ENCODE results near the gene FAM168A. TPM values are rescaled to one million over a fixed set of nuclear protein-coding genes. Genes with fewer than 3 reads are reported as not detected.

The FAM168A gene
- polyA plus RNA-seq, 1 donor (not counting 4 experiments of a cell fraction or from before 2014, with no cell fraction given) = 11.8 TPM

DNA sequence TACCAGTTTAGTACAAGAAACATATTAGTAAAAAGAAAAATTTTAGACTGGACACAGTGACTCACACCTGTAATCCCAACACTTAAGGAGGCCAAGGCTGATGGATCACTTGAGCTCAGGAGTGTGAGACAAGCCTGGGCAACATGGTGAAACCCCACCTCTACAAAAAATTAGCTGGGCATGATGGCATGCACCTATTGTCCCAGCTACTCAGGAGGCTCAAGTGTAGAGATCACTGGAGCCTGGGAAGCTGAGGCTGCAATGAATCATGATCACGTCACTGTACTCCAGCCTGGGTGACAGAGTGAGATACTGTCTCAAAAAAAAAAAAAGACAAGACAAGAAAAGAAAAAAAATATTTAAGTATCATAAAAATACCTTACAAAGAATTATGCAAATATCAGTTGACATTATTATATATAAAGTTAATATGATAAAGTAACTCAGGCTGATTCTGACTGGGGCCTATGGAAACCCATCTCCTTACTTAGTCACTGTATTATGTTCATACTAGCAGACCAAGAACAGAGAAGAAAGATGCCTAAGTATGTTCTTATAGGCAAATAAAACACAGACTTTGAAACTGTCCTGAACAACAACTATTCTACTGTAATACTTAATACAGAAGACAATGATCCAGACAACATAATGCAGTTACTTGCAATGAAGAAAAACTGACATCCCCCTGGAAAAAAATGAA lies 27.3 kb downstream of the FAM168A start:
- DNase-seq (ENCODE audit: low read depth, low spot score) = peak; percentile 88
- H3K79me2 ChIP-seq (ENCODE audit: control insufficient read depth, insufficient read depth, low read length) = peaks cover 2% of the 10 kb centered on the region
- TF ChIP-seq, protein P1, sequence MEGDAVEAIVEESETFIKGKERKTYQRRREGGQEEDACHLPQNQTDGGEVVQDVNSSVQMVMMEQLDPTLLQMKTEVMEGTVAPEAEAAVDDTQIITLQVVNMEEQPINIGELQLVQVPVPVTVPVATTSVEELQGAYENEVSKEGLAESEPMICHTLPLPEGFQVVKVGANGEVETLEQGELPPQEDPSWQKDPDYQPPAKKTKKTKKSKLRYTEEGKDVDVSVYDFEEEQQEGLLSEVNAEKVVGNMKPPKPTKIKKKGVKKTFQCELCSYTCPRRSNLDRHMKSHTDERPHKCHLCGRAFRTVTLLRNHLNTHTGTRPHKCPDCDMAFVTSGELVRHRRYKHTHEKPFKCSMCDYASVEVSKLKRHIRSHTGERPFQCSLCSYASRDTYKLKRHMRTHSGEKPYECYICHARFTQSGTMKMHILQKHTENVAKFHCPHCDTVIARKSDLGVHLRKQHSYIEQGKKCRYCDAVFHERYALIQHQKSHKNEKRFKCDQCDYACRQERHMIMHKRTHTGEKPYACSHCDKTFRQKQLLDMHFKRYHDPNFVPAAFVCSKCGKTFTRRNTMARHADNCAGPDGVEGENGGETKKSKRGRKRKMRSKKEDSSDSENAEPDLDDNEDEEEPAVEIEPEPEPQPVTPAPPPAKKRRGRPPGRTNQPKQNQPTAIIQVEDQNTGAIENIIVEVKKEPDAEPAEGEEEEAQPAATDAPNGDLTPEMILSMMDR (optimal IDR thresholded peaks at IDR 0.05 in 1 of 3, IDR thresholded peaks at IDR 0.05 in 1 of 3, conservative IDR thresholded peaks at IDR 0.05 in 1 of 3; ENCODE audit: extremely low read depth in 1 of 3, insufficient read depth in 2 of 3, low read length in 3 of 3) = no peak
- H3K4me3 ChIP-seq (ENCODE audit: control insufficient read depth in 2 of 3, extremely low read depth in 1 of 3, insufficient read depth in 2 of 3, low read depth in 1 of 3, low read length in 3 of 3) = no peak overlapping the region
- peak overlapping the region; percentile 42 for H3K9ac ChIP-seq (ENCODE audit: control insufficient read depth, extremely low read depth, insufficient read depth, low read length)
- H2AFZ ChIP-seq (ENCODE audit: control insufficient read depth, low read length) = no peak overlapping the region
- dilution Hi-C loops (cut with MboI; ENCODE audit: extremely low pct_ligation_motif_present, low sequenced_read_pairs) = no loop called here
- H3K9me1 ChIP-seq (ENCODE audit: control insufficient read depth, extremely low read depth, insufficient read depth, low read length) = no peaks in the 10 kb centered on the region
- no peaks in the 10 kb centered on the region for H4K20me1 ChIP-seq (ENCODE audit: control insufficient read depth, extremely low read depth, insufficient read depth, low read length)
- H3K36me3 ChIP-seq (ENCODE audit: control insufficient read depth in 2 of 2, extremely low read depth in 1 of 2, insufficient read depth in 2 of 2, low read length in 2 of 2) = no peaks in the 10 kb centered on the region
- peak overlapping the region; percentile 78 for H3K4me2 ChIP-seq (ENCODE audit: control insufficient read depth, extremely low read depth, insufficient read depth, low read depth, low read length)
- H3K27ac ChIP-seq (ENCODE audit: control insufficient read depth, insufficient read depth, low read length) = peak overlapping the region; percentile 79
- H3K9me3 ChIP-seq (ENCODE audit: control insufficient read depth, low read depth, low read length) = no peaks in the 10 kb centered on the region
- peak; percentile 81 for FAIRE-seq
- no peaks in the 10 kb centered on the region for H3K27me3 ChIP-seq (ENCODE audit: control insufficient read depth, extremely low read depth, insufficient read depth, low read length)
- H3K4me1 ChIP-seq (ENCODE audit: control insufficient read depth, extremely low read depth, insufficient read depth, low read length) = peaks cover 13% of the 10 kb centered on the region

DNA sequence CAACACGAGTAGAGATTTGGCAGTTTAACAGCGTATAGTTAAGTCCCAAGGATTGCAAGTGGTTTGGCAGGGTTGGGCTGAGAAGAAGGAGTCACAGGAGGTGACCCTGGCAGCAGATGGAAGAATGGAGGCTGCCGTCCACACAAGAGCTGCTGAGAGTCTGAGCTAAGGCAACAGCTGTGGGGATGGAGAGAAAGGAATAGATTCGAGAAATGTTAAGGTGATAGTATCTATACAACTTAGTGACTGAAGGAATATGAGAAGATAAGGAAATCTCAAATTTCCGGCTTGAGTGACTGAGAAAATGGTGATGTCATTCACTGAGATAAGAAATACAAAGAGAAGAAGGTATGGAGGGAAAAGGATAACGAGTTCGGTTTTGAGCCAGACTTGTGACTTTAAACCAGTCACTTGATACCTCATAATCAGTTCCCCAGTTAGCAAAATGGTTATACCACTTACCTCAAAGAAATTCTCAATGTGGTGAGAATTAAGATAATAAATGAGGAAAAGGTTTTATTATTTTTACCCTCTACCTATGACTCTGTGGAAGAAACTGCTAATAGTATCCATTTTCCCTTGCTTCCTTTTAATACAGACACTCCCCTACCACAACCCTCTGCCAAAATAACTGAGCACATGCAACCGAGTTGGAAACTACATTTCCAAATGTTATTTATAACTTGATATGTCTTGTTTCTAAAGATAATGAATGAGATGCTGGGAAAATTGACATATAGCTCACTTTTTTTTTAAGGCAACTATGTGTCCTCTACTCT lies 30.7 kb downstream of the FAM168A start:
- Histone ChIP-seq H3K9me3 (ENCODE audit: control insufficient read depth, low read depth, low read length) (no peaks in the 10 kb centered on the region), H3K4me2 (ENCODE audit: control insufficient read depth, extremely low read depth, insufficient read depth, low read depth, low read length) (no peak overlapping the region), H3K27ac (ENCODE audit: control insufficient read depth, insufficient read depth, low read length) (no peak overlapping the region), H3K4me1 (ENCODE audit: control insufficient read depth, extremely low read depth, insufficient read depth, low read length) (peaks cover 13% of the 10 kb centered on the region), H3K36me3 (ENCODE audit: control insufficient read depth in 2 of 2, extremely low read depth in 1 of 2, insufficient read depth in 2 of 2, low read length in 2 of 2) (no peaks in the 10 kb centered on the region), H3K4me3 (ENCODE audit: control insufficient read depth in 2 of 3, extremely low read depth in 1 of 3, insufficient read depth in 2 of 3, low read depth in 1 of 3, low read length in 3 of 3) (no peak overlapping the region), H3K79me2 (ENCODE audit: control insufficient read depth, insufficient read depth, low read length) (peaks cover 2% of the 10 kb centered on the region), H4K20me1 (ENCODE audit: control insufficient read depth, extremely low read depth, insufficient read depth, low read length) (no peaks in the 10 kb centered on the region), H3K27me3 (ENCODE audit: control insufficient read depth, extremely low read depth, insufficient read depth, low read length) (no peaks in the 10 kb centered on the region), H3K9me1 (ENCODE audit: control insufficient read depth, extremely low read depth, insufficient read depth, low read length) (no peaks in the 10 kb centered on the region), H2AFZ (ENCODE audit: control insufficient read depth, low read length) (no peak overlapping the region), H3K9ac (ENCODE audit: control insufficient read depth, extremely low read depth, insufficient read depth, low read length) (no peak overlapping the region)
- no peak for TF ChIP-seq EZH2 (IDR thresholded peaks at IDR 0.05; ENCODE audit: low read length)
- TF ChIP-seq, protein P1 (optimal IDR thresholded peaks at IDR 0.05 in 1 of 3, IDR thresholded peaks at IDR 0.05 in 1 of 3, conservative IDR thresholded peaks at IDR 0.05 in 1 of 3; ENCODE audit: extremely low read depth in 1 of 3, insufficient read depth in 2 of 3, low read length in 3 of 3) = no peak
- DNase-seq (ENCODE audit: low read depth, low spot score) = no peak
- no peak for FAIRE-seq
- dilution Hi-C loops (cut with MboI; ENCODE audit: extremely low pct_ligation_motif_present, low sequenced_read_pairs) = no loop called here

Measured in keratinocyte (primary cell).